ENCODE measurements around the gene CHST11.
"Not testable (repeated sequence)": the region's sequence is repeated elsewhere in the genome, so short reads cannot be mapped to it uniquely, and the experiment has no call there.

- TF ChIP-seq POLR2AphosphoS5 (IDR thresholded peaks at IDR 0.05); CTCF (IDR thresholded peaks at IDR 0.05); POLR2A (IDR thresholded peaks at IDR 0.05; ENCODE audit: low read depth): not testable (repeated sequence)
Observed at GRCh38 chr12:104743753-104744548, 287.2 kb downstream of the CHST11 start.

All from esophagus muscularis mucosa (tissue), 3 donors.